HepG2 (cell line): ENCODE results near the gene RASAL1. TPM values are rescaled to one million over a fixed set of nuclear protein-coding genes. Genes with fewer than 3 reads are reported as not detected.

ENCODE experiments used
- ATAC-seq: fragments of 200-7000 bp; cut with Tn5 transposase; 3 replicates; pipeline ENCODE4 v1.9.1; 2020; ENCODE audit warnings: mild to moderate bottlenecking, moderate library complexity
- BruUV-seq: library from RNA; stranded (reverse); fragments of 400-500 nt; replicated peaks from 2 replicates; lab custom pipeline; 2021; lab: Mats Ljungman, UMichigan
- CTCF ChIA-PET: fragments of 300-600 bp; formaldehyde crosslinking; extraction: SDS; loops from one replicate; lab custom pipeline; 2021; ENCODE audit warnings: low total read pairs, inconsistent platforms, low intra/inter-chr PET ratio; lab: Yijun Ruan, JAX
- POLR2A ChIA-PET: fragments of 350-600 bp; sonication (Branson Sonifier 250); formaldehyde crosslinking; loops from one replicate; lab custom pipeline; 2020; ENCODE audit warnings: antibody characterized with exemption, inconsistent platforms; lab: Yijun Ruan, JAX
- DNase-seq: peaks from one replicate; pipeline ENCODE4 v3.0.0-alpha.2; 2015; ENCODE audit warnings: low spot score
- FAIRE-seq: peaks from 3 replicates; lab custom pipeline; 2011; peaks lifted over from hg19 to GRCh38; lab: Jason Lieb, UNC
- H2AFZ ChIP-seq: one replicate; pipeline ENCODE4 v1.6.1; 2011; ENCODE audit warnings: low read length, inconsistent platforms
- H3K27ac ChIP-seq: fragments of 300-600 bp; 3 replicates; pipeline ENCODE4 v1.8.0; 2011; ENCODE audit warnings: mixed run types, mild to moderate bottlenecking, mixed read lengths, low read length, inconsistent platforms; ENCODE audit not compliant: insufficient read depth; ENCODE audit errors: extremely low read length
- H3K27me3 ChIP-seq, 2 experiments: fragments of 200-600 bp in 1 of 2; 2 replicates in 1 of 2; 3 replicates in 1 of 2; pipeline versions ENCODE4 v1.6.0 to v1.8.0; 2011; ENCODE audit warnings: low read length in 2 of 2, mild to moderate bottlenecking in 2 of 2, moderate library complexity in 2 of 2, inconsistent platforms in 1 of 2; ENCODE audit not compliant: insufficient read depth in 2 of 2, control insufficient read depth in 1 of 2
- H3K36me3 ChIP-seq, 2 experiments: fragments of 200-600 bp in 1 of 2; replicated peaks in 1 of 2; 2 replicates in 1 of 2; 3 replicates in 1 of 2; pipeline versions ENCODE4 v1.5.1 to v1.8.0; 2011; ENCODE audit warnings: low read length in 2 of 2, inconsistent platforms in 1 of 2; ENCODE audit not compliant: insufficient read depth in 2 of 2, control insufficient read depth in 1 of 2
- H3K4me1 ChIP-seq: 2 replicates; pipeline ENCODE4 v1.5.1; 2012; ENCODE audit warnings: low read length, inconsistent platforms; ENCODE audit not compliant: insufficient read depth
- H3K4me2 ChIP-seq: 2 replicates; pipeline ENCODE4 v1.6.0; 2011; ENCODE audit warnings: low read depth, low read length, inconsistent platforms
- H3K4me3 ChIP-seq, 3 experiments: fragments of 200-600 bp in 1 of 3; sonication (generic), shearing (Covaris generic) in 1 of 3; replicated peaks in 1 of 3; 2 replicates each; pipeline ENCODE4 v1.5.1; 2011 to 2016; ENCODE audit warnings: low read length in 3 of 3, inconsistent platforms in 2 of 3, low read depth in 2 of 3, mild to moderate bottlenecking in 2 of 3, control low read depth in 1 of 3, mixed read lengths in 1 of 3; ENCODE audit not compliant: insufficient read depth in 1 of 3
- H3K79me2 ChIP-seq: one replicate; pipeline ENCODE4 v1.6.1; 2011; ENCODE audit warnings: low read length, inconsistent platforms; ENCODE audit not compliant: insufficient read depth
- H3K9ac ChIP-seq: 2 replicates; pipeline ENCODE4 v1.6.0; 2011; ENCODE audit warnings: mild to moderate bottlenecking, low read depth, low read length, inconsistent platforms; ENCODE audit not compliant: insufficient read depth
- H3K9me3 ChIP-seq: 2 replicates; pipeline ENCODE4 v1.5.1; 2012; ENCODE audit warnings: mild to moderate bottlenecking, low read length
- H4K20me1 ChIP-seq: 2 replicates; pipeline ENCODE4 v1.6.0; 2011; ENCODE audit warnings: inconsistent platforms, mild to moderate bottlenecking, low read length, moderate library complexity; ENCODE audit not compliant: insufficient read depth
- AHR ChIP-seq: IDR thresholded peaks from 2 replicates; pipeline ENCODE4 v1.6.1; 2018; ENCODE audit warnings: missing genetic modification reagents, missing compliant biosample characterization
- ARID3A ChIP-seq: IDR thresholded peaks from 2 replicates; pipeline ENCODE4 v1.6.1; 2012; ENCODE audit warnings: low read depth, low read length, improper control_type of control experiment
- CTCF ChIP-seq: sonication (generic); formaldehyde crosslinking; IDR thresholded peaks from 2 replicates; pipeline ENCODE4 v1.5.0; 2020; ENCODE audit warnings: mild to moderate bottlenecking, missing genetic modification reagents, moderate library complexity
- JDP2 ChIP-seq: sonication (generic); formaldehyde crosslinking; IDR thresholded peaks from 2 replicates; pipeline ENCODE4 v1.8.1; 2022; ENCODE audit warnings: missing genetic modification reagents, borderline replicate concordance
- MED8 ChIP-seq: sonication (generic); formaldehyde crosslinking; IDR thresholded peaks from 2 replicates; pipeline ENCODE4 v1.8.1; 2023; ENCODE audit warnings: mild to moderate bottlenecking, missing genetic modification reagents; ENCODE audit not compliant: insufficient replicate concordance
- NCOA5 ChIP-seq: sonication (generic); formaldehyde crosslinking; IDR thresholded peaks from 2 replicates; pipeline ENCODE4 v1.4.0; 2020; ENCODE audit warnings: missing genetic modification reagents
- SOX5 ChIP-seq: IDR thresholded peaks from 2 replicates; pipeline ENCODE4 v1.6.1; 2016; ENCODE audit warnings: borderline replicate concordance
- ZNF24 ChIP-seq: fragments of 450-650 bp; IDR thresholded peaks from 2 replicates; pipeline ENCODE4 v1.6.1; 2017; ENCODE audit warnings: antibody characterized with exemption, mild to moderate bottlenecking
- ZNF781 ChIP-seq: sonication (generic); formaldehyde crosslinking; IDR thresholded peaks from 2 replicates; pipeline ENCODE4 v1.5.1; 2020; ENCODE audit warnings: borderline replicate concordance, mild to moderate bottlenecking, missing genetic modification reagents; ENCODE audit errors: not compliant biosample characterization
- WGBS: methylation state at CpG from one replicate; pipeline ENCODE4 v1.1.6; 2017; ENCODE audit warnings: low lambda C conversion rate; 5-methylcytosine and 5-hydroxymethylcytosine counted together
- in situ Hi-C: cut with HindIII; loops from 2 replicates; pipeline ENCODE4 v1.10.0; 2017; ENCODE audit warnings: low pct_unique_long_range_greater_than_20kb; ENCODE audit not compliant: extremely low pct_ligation_motif_present
- intact Hi-C: fragments of 100-400 bp; cut with micrococcal nuclease; formaldehyde crosslinking; loops from one replicate; pipeline ENCODE4 v1.10.0; 2022; ENCODE audit not compliant: unreplicated experiment
- polyA plus RNA-seq, 8 experiments: library from polyadenylated mRNA; depleted of rRNA in 3 of 8; stranded (reverse) in 7 of 8; unstranded in 1 of 8; fragments of >200 nt; fragmentation: Illumina TruSeq in 4 of 8; extraction: Trizol in 4 of 8; gene quantifications; 2 replicates each; pipeline versions ENCODE4 v1.2.1 to v1.2.3, GENCODE V29; 2011 to 2016; ENCODE audit warnings: low read depth in 4 of 8, missing spikeins in 1 of 8, mixed read lengths in 1 of 8; ENCODE audit not compliant: insufficient read depth in 1 of 8
- total RNA-seq, 5 experiments: library from RNA; depleted of rRNA; stranded (reverse); fragments of >200 nt; fragmentation: Illumina TruSeq; extraction: Trizol; gene quantifications; 2 replicates each; pipeline ENCODE4 v1.2.3, GENCODE V29; 2016; ENCODE audit warnings: low read depth in 1 of 5
- TF ChIP-seq, protein P1 (sequence below): sonication (generic); formaldehyde crosslinking; IDR thresholded peaks from 2 replicates; pipeline ENCODE4 v1.9.0; 2021; ENCODE audit warnings: mild to moderate bottlenecking, missing genetic modification reagents
- TF ChIP-seq, protein P2 (sequence below): sonication (generic); formaldehyde crosslinking; conservative IDR thresholded peaks from 2 replicates; pipeline ENCODE4 v1.4.0; 2020; ENCODE audit warnings: missing genetic modification reagents

Gene RASAL1
- total and polyA plus RNA-seq, 2 of the 13 experiments (the other 11 are each of a cell fraction or from before 2014, with no cell fraction given) = not detected

DNA sequence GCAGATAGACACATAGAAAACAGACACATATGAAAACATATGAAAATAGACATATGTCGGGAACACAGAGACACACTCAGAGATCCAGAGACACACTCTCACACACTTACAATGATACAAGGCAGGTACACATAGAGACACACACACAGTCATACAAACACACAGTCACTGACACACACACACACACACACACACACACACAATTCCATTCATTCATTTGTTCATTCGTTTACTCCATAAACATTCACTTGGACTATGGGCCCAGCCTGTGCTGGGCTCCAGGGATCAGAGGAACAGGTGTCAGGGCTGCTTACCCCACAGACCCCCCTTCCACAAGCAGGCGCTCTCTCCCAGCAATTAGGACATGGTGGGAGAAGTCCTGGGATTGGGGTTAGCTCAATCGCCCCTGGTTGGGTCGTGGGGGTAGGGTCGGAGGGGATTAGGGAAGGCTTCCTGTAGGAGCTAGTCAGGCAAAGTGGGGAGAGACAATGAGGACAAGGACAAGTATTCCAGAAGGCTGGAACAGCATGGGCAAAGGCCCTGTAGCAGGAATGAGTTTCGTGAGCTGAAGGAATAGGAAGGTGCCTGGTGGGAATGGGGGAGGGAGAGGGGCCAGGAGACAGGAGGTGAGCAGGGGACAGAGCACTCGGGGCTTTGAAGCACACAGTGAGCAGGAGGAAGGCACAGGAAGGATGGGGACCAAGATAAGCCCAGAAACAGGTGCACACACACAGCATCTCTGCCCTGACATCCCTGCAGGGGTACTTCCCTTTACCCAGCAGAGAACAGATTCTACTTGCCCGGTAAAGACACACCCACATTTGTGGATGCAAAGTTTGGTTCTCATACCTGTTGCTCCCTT, 6.5 kb downstream of the RASAL1 start:
- intact Hi-C loops = no loop called here
- FAIRE-seq = no peak
- BruUV-seq = no TSS peak

More for the DNA sequence above, 6.5 kb downstream of the RASAL1 start:
- peak; percentile 92 for TF ChIP-seq ZNF24
- TF ChIP-seq, protein P1, sequence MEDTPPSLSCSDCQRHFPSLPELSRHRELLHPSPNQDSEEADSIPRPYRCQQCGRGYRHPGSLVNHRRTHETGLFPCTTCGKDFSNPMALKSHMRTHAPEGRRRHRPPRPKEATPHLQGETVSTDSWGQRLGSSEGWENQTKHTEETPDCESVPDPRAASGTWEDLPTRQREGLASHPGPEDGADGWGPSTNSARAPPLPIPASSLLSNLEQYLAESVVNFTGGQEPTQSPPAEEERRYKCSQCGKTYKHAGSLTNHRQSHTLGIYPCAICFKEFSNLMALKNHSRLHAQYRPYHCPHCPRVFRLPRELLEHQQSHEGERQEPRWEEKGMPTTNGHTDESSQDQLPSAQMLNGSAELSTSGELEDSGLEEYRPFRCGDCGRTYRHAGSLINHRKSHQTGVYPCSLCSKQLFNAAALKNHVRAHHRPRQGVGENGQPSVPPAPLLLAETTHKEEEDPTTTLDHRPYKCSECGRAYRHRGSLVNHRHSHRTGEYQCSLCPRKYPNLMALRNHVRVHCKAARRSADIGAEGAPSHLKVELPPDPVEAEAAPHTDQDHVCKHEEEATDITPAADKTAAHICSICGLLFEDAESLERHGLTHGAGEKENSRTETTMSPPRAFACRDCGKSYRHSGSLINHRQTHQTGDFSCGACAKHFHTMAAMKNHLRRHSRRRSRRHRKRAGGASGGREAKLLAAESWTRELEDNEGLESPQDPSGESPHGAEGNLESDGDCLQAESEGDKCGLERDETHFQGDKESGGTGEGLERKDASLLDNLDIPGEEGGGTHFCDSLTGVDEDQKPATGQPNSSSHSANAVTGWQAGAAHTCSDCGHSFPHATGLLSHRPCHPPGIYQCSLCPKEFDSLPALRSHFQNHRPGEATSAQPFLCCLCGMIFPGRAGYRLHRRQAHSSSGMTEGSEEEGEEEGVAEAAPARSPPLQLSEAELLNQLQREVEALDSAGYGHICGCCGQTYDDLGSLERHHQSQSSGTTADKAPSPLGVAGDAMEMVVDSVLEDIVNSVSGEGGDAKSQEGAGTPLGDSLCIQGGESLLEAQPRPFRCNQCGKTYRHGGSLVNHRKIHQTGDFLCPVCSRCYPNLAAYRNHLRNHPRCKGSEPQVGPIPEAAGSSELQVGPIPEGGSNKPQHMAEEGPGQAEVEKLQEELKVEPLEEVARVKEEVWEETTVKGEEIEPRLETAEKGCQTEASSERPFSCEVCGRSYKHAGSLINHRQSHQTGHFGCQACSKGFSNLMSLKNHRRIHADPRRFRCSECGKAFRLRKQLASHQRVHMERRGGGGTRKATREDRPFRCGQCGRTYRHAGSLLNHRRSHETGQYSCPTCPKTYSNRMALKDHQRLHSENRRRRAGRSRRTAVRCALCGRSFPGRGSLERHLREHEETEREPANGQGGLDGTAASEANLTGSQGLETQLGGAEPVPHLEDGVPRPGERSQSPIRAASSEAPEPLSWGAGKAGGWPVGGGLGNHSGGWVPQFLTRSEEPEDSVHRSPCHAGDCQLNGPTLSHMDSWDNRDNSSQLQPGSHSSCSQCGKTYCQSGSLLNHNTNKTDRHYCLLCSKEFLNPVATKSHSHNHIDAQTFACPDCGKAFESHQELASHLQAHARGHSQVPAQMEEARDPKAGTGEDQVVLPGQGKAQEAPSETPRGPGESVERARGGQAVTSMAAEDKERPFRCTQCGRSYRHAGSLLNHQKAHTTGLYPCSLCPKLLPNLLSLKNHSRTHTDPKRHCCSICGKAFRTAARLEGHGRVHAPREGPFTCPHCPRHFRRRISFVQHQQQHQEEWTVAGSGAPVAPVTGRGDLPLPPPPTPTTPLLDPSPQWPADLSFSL (CRISPR knock-in tag) = peak; percentile 80; the same call in 1 of the 2 replicates
- TF ChIP-seq MED8 (CRISPR knock-in tag) = no peak
- TF ChIP-seq NCOA5 (CRISPR knock-in tag) = no peak
- TF ChIP-seq, protein P2, sequence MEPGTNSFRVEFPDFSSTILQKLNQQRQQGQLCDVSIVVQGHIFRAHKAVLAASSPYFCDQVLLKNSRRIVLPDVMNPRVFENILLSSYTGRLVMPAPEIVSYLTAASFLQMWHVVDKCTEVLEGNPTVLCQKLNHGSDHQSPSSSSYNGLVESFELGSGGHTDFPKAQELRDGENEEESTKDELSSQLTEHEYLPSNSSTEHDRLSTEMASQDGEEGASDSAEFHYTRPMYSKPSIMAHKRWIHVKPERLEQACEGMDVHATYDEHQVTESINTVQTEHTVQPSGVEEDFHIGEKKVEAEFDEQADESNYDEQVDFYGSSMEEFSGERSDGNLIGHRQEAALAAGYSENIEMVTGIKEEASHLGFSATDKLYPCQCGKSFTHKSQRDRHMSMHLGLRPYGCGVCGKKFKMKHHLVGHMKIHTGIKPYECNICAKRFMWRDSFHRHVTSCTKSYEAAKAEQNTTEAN = no peak
- no peak for TF ChIP-seq AHR
- peak; percentile 18; the same call in 1 of the 2 replicates for TF ChIP-seq CTCF (CRISPR knock-in tag)
- TF ChIP-seq SOX5 = no peak
- no peak for TF ChIP-seq ZNF781 (CRISPR knock-in tag)
- no peak for TF ChIP-seq ARID3A
- no peak for TF ChIP-seq JDP2 (CRISPR knock-in tag)
- TF ChIP-seq, all 625 proteins: peak for 3
- no peaks in the 10 kb centered on the region for H3K9me3 ChIP-seq
- peak; percentile 36; the same call in 2 of the 3 replicates for ATAC-seq
- H3K27me3 ChIP-seq = peaks cover 2 to 7% of the 10 kb centered on the region in 2 experiments; a peak in 1 of 5 replicates
- H3K79me2 ChIP-seq = no peaks in the 10 kb centered on the region
- H3K4me1 ChIP-seq = no peaks in the 10 kb centered on the region
- DNase-seq = no peak
- no peak overlapping the region for H3K27ac ChIP-seq
- in situ Hi-C loops = no loop called here
- H3K36me3 ChIP-seq = no peaks in the 10 kb centered on the region
- no peak overlapping the region for H3K9ac ChIP-seq
- no peak overlapping the region for H2AFZ ChIP-seq
- WGBS = 11% methylated on average over 9 of the region's 9 CpGs
- POLR2A ChIA-PET = no interaction called here
- H3K4me3 ChIP-seq = no peak overlapping the region
- no peaks in the 10 kb centered on the region for H4K20me1 ChIP-seq
- no peak overlapping the region for H3K4me2 ChIP-seq
- CTCF ChIA-PET = no interaction called here
